ENCODE measurements around the gene VWA8.

- no peak for TF ChIP-seq ZFP30 (CRISPR knock-in tag; IDR thresholded peaks at IDR 0.05)
- TF ChIP-seq ARNTL (CRISPR knock-in tag; IDR thresholded peaks at IDR 0.05; ENCODE audit: borderline replicate concordance, low read depth): no peak
- TF ChIP-seq ZNF70 (CRISPR knock-in tag; IDR thresholded peaks at IDR 0.05): no peak
- no peak for TF ChIP-seq CSDC2 (CRISPR knock-in tag; IDR thresholded peaks at IDR 0.05)
- no peak for TF ChIP-seq ISL1 (CRISPR knock-in tag; IDR thresholded peaks at IDR 0.05)
- TF ChIP-seq ZNF565 (CRISPR knock-in tag; conservative IDR thresholded peaks at IDR 0.05; ENCODE audit: low read depth): no peak
Observed at GRCh38 chr13:41969072-41969471, 8.2 kb upstream of the VWA8 start.
